Stomach (tissue), 9 donors: Measurements from ENCODE around the gene MCC. TPM values are rescaled to one million over a fixed set of nuclear protein-coding genes. Genes with fewer than 3 reads are reported as not detected.

Experiments used
- DNase-seq, 2 donors: peaks; one replicate each; pipeline versions ENCODE4 v3.0.0 to v3.0.0-alpha.2; 2013 to 2019
- H3K27ac ChIP-seq, 5 donors: fragments of 200-600 bp in 4 of 5; sonication (generic) in 4 of 5; one replicate each; pipeline ENCODE4 v1.5.1; 2013 to 2019; ENCODE audit warnings: mild to moderate bottlenecking in 1 of 5, moderate library complexity in 1 of 5
- H3K27me3 ChIP-seq, 3 donors: fragments of 200-600 bp; sonication (generic); one replicate each; pipeline ENCODE4 v1.5.1; 2017 to 2019; ENCODE audit warnings: mixed run types in 1 of 3
- H3K36me3 ChIP-seq, 4 donors: fragments of 200-600 bp; sonication (generic); 1 replicate in 3 of 4; 2 replicates in 1 of 4; pipeline ENCODE4 v1.5.1; 2016 to 2019
- H3K4me1 ChIP-seq, 4 donors: fragments of 200-600 bp; sonication (generic); one replicate each; pipeline ENCODE4 v1.5.1; 2016 to 2019
- H3K4me3 ChIP-seq, 4 donors: fragments of 200-600 bp; sonication (generic) in 3 of 4; one replicate each; pipeline ENCODE4 v1.5.1; 2016 to 2019; ENCODE audit warnings: mild to moderate bottlenecking in 1 of 4
- H3K9me3 ChIP-seq, 4 donors: fragments of 200-600 bp; sonication (generic); one replicate each; pipeline ENCODE4 v1.5.1; 2016 to 2019
- EP300 ChIP-seq: sonication (generic); formaldehyde crosslinking; IDR thresholded peaks from one replicate; pipeline ENCODE4 v1.6.1; 2017; ENCODE audit warnings: antibody characterized with exemption
- POLR2A ChIP-seq, 4 donors: fragments of 450-650 bp; IDR thresholded peaks; one replicate each; pipeline ENCODE4 v1.6.1; 2016; ENCODE audit warnings: antibody characterized with exemption in 4 of 4, control low read depth in 2 of 4, mild to moderate bottlenecking in 1 of 4, moderate library complexity in 1 of 4
- POLR2AphosphoS5 ChIP-seq, 3 donors: sonication (generic); formaldehyde crosslinking; IDR thresholded peaks; one replicate each; pipeline ENCODE4 v1.6.1; 2016; ENCODE audit warnings: antibody characterized with exemption in 3 of 3
- WGBS, 5 donors: extraction: QIAGEN DNeasy Blood & Tissue Kit in 3 of 5; methylation state at CpG; one replicate each; pipeline versions ENCODE4 v1.1.5 to v1.1.7; 2013 to 2018; 5-methylcytosine and 5-hydroxymethylcytosine counted together
- intact Hi-C: fragments of 100-400 bp; cut with DNase I; formaldehyde crosslinking; loops from one replicate; pipeline ENCODE4 v1.15.1; 2023; ENCODE audit warnings: low total_unique reads
- polyA plus RNA-seq, 3 donors: library from polyadenylated mRNA; stranded (reverse); fragments of 200-250 nt; gene quantifications; one replicate each; pipeline ENCODE4 v1.2.3, GENCODE V29; 2013
- total RNA-seq, 5 donors: library from RNA; depleted of rRNA; stranded (reverse); fragments of >200 nt; gene quantifications; one replicate each; pipeline versions ENCODE4 v1.1.0 to v1.2.3, GENCODE V29; 2014 to 2016
- TF ChIP-seq, protein P1 (sequence below), 7 experiments: fragments of 450-650 bp in 4 of 7; fragments of 200-600 bp in 3 of 7; sonication (generic) in 3 of 7; IDR thresholded peaks; one replicate each; pipeline ENCODE4 v1.5.1; 2016 to 2019; ENCODE audit warnings: antibody characterized with exemption in 7 of 7, control low read depth in 2 of 7, mild to moderate bottlenecking in 1 of 7
- donor health status: healthy with polysubstance abuse.
- donor health status: Bipolar disorder and iron deficiency.
- donor health status: healthy.

MCC gene
- total and polyA plus RNA-seq, 8 donors: 3.8 to 35.1 (median 8.9) TPM

DNA sequence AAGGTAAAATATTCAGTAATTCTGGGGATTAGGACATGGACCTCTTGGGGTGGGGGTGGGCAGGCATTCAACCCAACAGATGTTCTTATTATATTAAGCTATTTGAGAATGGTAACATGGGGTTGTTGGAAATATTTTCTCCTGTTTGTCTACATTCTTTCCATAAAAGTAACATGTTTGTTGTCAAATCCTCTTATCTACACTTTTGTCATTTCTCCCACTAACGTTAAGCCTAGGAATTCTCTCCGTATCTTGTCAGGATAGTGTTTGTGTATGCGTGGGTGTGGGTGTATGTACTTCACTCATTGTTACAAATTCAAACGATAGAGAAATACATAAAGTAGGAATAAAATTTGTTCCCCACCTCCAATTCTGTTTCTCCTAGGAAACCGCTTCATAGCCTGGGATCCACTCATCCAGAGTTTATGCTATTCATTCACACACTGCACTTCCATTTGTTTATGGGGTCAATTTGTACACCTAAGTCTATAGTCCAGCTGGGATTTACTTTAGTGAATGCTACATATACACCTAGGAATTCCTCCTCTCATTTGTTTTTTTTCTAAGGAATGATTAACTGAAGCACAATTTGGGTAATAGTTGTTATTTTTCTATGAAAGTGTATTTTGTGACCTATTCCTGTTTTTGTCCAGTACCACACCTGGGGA, 294.8 kb downstream of the MCC start:
- intact Hi-C loops: no loop called here
- TF ChIP-seq, protein P1, sequence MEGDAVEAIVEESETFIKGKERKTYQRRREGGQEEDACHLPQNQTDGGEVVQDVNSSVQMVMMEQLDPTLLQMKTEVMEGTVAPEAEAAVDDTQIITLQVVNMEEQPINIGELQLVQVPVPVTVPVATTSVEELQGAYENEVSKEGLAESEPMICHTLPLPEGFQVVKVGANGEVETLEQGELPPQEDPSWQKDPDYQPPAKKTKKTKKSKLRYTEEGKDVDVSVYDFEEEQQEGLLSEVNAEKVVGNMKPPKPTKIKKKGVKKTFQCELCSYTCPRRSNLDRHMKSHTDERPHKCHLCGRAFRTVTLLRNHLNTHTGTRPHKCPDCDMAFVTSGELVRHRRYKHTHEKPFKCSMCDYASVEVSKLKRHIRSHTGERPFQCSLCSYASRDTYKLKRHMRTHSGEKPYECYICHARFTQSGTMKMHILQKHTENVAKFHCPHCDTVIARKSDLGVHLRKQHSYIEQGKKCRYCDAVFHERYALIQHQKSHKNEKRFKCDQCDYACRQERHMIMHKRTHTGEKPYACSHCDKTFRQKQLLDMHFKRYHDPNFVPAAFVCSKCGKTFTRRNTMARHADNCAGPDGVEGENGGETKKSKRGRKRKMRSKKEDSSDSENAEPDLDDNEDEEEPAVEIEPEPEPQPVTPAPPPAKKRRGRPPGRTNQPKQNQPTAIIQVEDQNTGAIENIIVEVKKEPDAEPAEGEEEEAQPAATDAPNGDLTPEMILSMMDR (IDR thresholded peaks at IDR 0.05): no peak
- TF ChIP-seq EP300 (no peak), POLR2AphosphoS5 (IDR thresholded peaks at IDR 0.05) (no peak), POLR2A (IDR thresholded peaks at IDR 0.05) (no peak)
- 78 to 88% (median 84%) methylated on average over 5 of the region's 5 CpGs for WGBS, 5 donors
- Histone ChIP-seq H3K9me3 (peaks cover 0 to 6% (median 3%) of the 10 kb centered on the region in 4 donors), H3K4me3 (no peak overlapping the region), H3K27ac (no peak overlapping the region), H3K36me3 (no peaks in the 10 kb centered on the region), H3K27me3 (no peaks in the 10 kb centered on the region), H3K4me1 (no peaks in the 10 kb centered on the region)
- DNase-seq: no peak

DNA sequence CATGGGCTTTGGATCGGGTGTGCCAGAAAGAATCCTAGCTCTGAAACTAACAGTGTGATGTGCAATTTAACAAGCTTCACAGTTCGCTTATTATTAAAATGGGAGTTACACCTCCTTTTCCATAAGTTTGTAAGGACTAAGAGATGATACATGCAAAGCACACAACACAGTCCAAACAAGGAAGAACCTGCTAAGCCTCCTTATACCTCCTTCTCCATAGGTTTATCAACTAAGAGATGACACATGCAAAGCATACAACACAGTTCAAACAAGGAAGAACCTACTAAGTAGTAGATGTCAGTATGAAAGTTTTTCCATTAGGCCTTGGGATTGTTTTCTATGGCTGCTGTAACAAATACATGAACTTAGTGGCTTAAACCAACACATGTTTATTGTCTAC, 295.7 kb downstream of the MCC start:
- Histone ChIP-seq H3K27ac (no peak overlapping the region), H3K9me3 (peaks cover 0 to 6% (median 3%) of the 10 kb centered on the region in 4 donors), H3K4me3 (no peak overlapping the region), H3K36me3 (no peaks in the 10 kb centered on the region), H3K4me1 (no peaks in the 10 kb centered on the region), H3K27me3 (no peaks in the 10 kb centered on the region)
- TF ChIP-seq, protein P1 (IDR thresholded peaks at IDR 0.05): no peak
- no peak for TF ChIP-seq POLR2A (IDR thresholded peaks at IDR 0.05)
- TF ChIP-seq POLR2AphosphoS5 (IDR thresholded peaks at IDR 0.05): no peak
- no peak for TF ChIP-seq EP300
- intact Hi-C loops: no loop called here
- 91 to 94% (median 93%) methylated on average over 2 of the region's 2 CpGs for WGBS, 5 donors
- DNase-seq: no peak

DNA sequence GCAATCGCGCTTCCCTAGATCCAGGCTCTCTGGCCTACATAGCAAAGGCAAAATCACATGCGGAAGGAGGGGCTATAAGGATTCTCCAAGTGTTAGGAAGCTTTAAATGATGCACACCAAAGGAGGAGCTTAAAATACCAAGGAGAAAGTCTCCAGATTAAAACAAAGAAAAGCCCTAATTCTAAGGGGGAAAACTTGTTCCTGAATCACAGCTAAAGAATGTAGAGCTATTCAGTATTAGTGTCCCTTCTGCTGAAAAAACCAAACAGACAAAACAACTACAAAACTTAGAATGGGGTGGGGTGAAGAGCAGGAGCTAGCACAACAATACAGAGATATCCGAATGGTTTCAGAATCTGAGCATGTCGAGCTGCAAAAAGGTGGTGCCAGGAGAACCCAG, 297.9 kb downstream of the MCC start:
- no peaks in the 10 kb centered on the region for H3K36me3 ChIP-seq
- WGBS, 5 donors: 88 to 93% (median 92%) methylated on average over 5 of the region's 5 CpGs
- peaks cover 0 to 8% (median 0%) of the 10 kb centered on the region in 4 donors for H3K4me1 ChIP-seq
- peaks cover 0 to 6% (median 3%) of the 10 kb centered on the region in 4 donors for H3K9me3 ChIP-seq
- no peaks in the 10 kb centered on the region for H3K27me3 ChIP-seq
- no peak overlapping the region for H3K4me3 ChIP-seq
- TF ChIP-seq EP300 (no peak), POLR2AphosphoS5 (IDR thresholded peaks at IDR 0.05) (no peak), POLR2A (IDR thresholded peaks at IDR 0.05) (no peak)
- TF ChIP-seq, protein P1 (IDR thresholded peaks at IDR 0.05): no peak
- DNase-seq: no peak
- no peak overlapping the region for H3K27ac ChIP-seq
- intact Hi-C loops: no loop called here

DNA sequence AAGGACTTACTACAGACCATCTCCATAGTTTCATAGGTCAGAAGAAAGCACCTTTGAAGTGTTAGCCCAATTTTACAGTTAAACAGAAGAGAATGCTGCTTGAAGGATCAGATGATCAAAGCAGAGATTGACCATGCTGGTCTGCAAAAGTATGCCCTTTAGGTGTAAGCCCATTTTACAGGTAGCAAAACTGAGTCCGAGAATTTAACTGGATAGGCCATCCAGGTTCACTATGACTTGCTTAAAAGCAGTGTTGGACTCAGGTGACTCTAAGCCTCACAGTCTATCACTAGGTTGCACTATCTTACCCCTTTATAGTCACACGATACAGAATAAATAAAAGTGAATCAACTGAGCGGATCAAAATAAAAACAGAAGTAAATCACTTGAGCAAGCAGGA, 299.0 kb downstream of the MCC start:
- no peak for DNase-seq
- Histone ChIP-seq H3K4me1 (peaks cover 0 to 8% (median 0%) of the 10 kb centered on the region in 4 donors), H3K4me3 (no peak overlapping the region), H3K9me3 (peaks cover 0 to 6% (median 3%) of the 10 kb centered on the region in 4 donors), H3K27ac (no peak overlapping the region), H3K27me3 (no peaks in the 10 kb centered on the region), H3K36me3 (no peaks in the 10 kb centered on the region)
- intact Hi-C loops: no loop called here
- no peak for TF ChIP-seq EP300
- TF ChIP-seq, protein P1 (IDR thresholded peaks at IDR 0.05): no peak
- no peak for TF ChIP-seq POLR2A (IDR thresholded peaks at IDR 0.05)
- TF ChIP-seq POLR2AphosphoS5 (IDR thresholded peaks at IDR 0.05): no peak
- 86 to 93% (median 88%) methylated on average over 3 of the region's 3 CpGs for WGBS, 5 donors
